Upper lobe of right lung (tissue), 1 donor: ENCODE data around the gene PRSS33. TPM values are rescaled to one million over a fixed set of nuclear protein-coding genes. Genes with fewer than 3 reads are reported as not detected.

Source experiments
- ATAC-seq: fragments of 200-7000 bp; cut with Tn5 transposase; one replicate; pipeline ENCODE4 v1.9.1; 2020; ENCODE audit warnings: mild to moderate bottlenecking, moderate library complexity
- DNase-seq: peaks from one replicate; pipeline ENCODE4 v3.0.0-alpha.2; 2020
- H3K27ac ChIP-seq: fragments of 200-600 bp; one replicate; pipeline ENCODE4 v1.8.0; 2022
- H3K27me3 ChIP-seq: fragments of 200-600 bp; one replicate; pipeline ENCODE4 v1.8.0; 2022; ENCODE audit warnings: mild to moderate bottlenecking
- H3K36me3 ChIP-seq: fragments of 200-600 bp; one replicate; pipeline ENCODE4 v1.8.0; 2022
- H3K4me1 ChIP-seq: fragments of 200-600 bp; one replicate; pipeline ENCODE4 v1.8.0; 2022
- H3K4me3 ChIP-seq: fragments of 200-600 bp; one replicate; pipeline ENCODE4 v1.8.0; 2022; ENCODE audit warnings: mild to moderate bottlenecking
- H3K9me3 ChIP-seq: fragments of 200-600 bp; one replicate; pipeline ENCODE4 v1.8.0; 2022
- intact Hi-C: fragments of 100-400 bp; cut with DNase I; formaldehyde crosslinking; loops from one replicate; pipeline ENCODE4 v1.11.0; 2022
- total RNA-seq: library from RNA; stranded (reverse); fragmentation: NEBNext Ultra II Directional; extraction: Animal tissue kit (Norgen Biotek cat#: 25700); gene quantifications from one replicate; pipeline ENCODE4 v1.2.1, GENCODE V29; 2021
- TF ChIP-seq, protein P1 (sequence below): fragments of 200-600 bp; IDR thresholded peaks from one replicate; pipeline ENCODE4 v1.8.0; 2022; ENCODE audit warnings: antibody characterized with exemption
- donor health status: DM: no; HTN: yes; CAD: no; lungs with severe emphysema.

PRSS33 gene
- total RNA-seq, 1 donor from 2014 or later = not detected

DNA sequence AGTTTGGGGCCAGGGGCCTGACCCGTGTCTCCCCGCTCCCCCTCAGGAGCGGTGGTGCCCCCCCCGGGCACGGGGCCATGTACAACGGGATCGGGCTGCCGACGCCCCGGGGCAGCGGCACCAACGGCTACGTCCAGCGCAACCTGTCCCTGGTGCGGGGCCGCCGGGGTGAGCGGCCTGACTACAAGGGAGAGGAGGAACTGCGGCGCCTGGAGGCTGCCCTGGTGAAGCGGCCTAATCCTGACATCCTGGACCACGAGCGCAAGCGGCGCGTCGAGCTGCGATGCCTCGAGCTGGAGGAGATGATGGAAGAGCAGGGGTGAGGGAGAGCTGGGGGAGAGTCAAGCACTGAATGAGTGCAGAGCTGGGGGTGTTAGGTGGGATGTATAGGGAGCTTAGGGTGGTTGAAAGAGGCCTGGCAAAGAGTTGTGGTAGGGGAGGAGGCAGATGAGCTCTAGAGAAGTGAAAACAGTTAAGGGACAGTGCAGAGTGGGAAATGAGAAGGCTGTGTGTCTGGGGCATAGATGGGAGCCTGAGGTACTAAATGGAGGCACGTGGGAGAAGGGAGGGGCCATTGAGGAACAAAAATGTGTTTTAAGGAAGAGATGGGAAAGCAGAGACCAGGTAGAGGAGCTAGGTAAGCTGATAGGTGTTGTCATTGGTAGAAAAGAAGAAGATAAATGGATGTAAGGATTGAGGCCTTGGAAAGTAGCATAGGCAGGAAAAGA lies 30.9 kb downstream of the PRSS33 start:
- DNase-seq = no peak

DNA sequence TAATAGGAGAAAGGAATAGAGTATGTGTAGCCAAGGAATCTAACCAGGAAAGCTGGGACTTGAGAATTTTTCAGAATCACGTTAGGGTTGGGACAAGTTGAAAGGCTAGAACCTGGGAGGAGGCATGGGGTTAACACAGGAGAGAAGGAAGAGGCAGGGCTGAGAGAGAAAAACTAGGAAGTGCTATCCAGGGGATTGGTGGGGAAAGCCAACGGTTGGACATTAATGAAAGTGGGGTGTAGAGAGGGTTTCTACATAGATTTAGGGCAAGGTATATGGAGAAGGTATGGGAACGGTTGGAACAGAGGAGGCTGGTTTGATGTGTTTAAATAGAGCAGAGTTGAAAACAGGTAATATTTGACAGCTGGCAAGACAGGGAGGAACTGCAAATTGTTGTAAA lies 32.2 kb downstream of the PRSS33 start:
- no peak for ATAC-seq
- intact Hi-C loops = no loop called here
- no peaks in the 10 kb centered on the region for H3K9me3 ChIP-seq
- no peaks in the 10 kb centered on the region for H3K27me3 ChIP-seq
- H3K27ac ChIP-seq = no peak overlapping the region
- H3K4me3 ChIP-seq = peak overlapping the region; percentile 99
- TF ChIP-seq, protein P1, sequence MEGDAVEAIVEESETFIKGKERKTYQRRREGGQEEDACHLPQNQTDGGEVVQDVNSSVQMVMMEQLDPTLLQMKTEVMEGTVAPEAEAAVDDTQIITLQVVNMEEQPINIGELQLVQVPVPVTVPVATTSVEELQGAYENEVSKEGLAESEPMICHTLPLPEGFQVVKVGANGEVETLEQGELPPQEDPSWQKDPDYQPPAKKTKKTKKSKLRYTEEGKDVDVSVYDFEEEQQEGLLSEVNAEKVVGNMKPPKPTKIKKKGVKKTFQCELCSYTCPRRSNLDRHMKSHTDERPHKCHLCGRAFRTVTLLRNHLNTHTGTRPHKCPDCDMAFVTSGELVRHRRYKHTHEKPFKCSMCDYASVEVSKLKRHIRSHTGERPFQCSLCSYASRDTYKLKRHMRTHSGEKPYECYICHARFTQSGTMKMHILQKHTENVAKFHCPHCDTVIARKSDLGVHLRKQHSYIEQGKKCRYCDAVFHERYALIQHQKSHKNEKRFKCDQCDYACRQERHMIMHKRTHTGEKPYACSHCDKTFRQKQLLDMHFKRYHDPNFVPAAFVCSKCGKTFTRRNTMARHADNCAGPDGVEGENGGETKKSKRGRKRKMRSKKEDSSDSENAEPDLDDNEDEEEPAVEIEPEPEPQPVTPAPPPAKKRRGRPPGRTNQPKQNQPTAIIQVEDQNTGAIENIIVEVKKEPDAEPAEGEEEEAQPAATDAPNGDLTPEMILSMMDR = no peak
- peaks cover 40% of the 10 kb centered on the region for H3K4me1 ChIP-seq
- no peak for DNase-seq
- peaks cover 40% of the 10 kb centered on the region for H3K36me3 ChIP-seq

More for the DNA sequence above, 30.9 kb downstream of the PRSS33 start:
- Histone ChIP-seq H3K27ac (no peak overlapping the region), H3K4me1 (peaks cover 37% of the 10 kb centered on the region), H3K9me3 (no peaks in the 10 kb centered on the region), H3K36me3 (peaks cover 53% of the 10 kb centered on the region), H3K4me3 (no peak overlapping the region), H3K27me3 (no peaks in the 10 kb centered on the region)
- intact Hi-C loops = no loop called here
- TF ChIP-seq, protein P1 = no peak
- ATAC-seq = no peak

DNA sequence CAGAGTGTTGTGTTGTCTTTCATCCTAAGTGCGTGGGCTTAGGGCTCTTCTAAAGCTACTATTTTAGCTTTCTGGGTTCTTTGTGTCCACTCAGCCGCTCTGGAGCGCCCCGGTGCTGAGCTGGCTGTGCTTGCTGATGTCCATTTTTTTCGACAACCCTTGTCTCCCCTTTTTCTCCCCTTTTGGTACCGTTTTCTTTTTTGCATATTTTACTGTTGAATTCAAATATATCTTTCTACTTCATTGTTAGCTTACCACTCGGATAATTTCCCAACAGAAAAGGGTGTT lies 33.7 kb downstream of the PRSS33 start:
- H3K36me3 ChIP-seq = peaks cover 25% of the 10 kb centered on the region
- DNase-seq (no peak), ATAC-seq (no peak)
- peaks cover 40% of the 10 kb centered on the region for H3K4me1 ChIP-seq
- peak overlapping the region; percentile 99 for H3K4me3 ChIP-seq
- no peaks in the 10 kb centered on the region for H3K9me3 ChIP-seq
- H3K27ac ChIP-seq = peak overlapping the region; percentile 99
- intact Hi-C loops = no loop called here
- no peaks in the 10 kb centered on the region for H3K27me3 ChIP-seq
- TF ChIP-seq, protein P1 = no peak

DNA sequence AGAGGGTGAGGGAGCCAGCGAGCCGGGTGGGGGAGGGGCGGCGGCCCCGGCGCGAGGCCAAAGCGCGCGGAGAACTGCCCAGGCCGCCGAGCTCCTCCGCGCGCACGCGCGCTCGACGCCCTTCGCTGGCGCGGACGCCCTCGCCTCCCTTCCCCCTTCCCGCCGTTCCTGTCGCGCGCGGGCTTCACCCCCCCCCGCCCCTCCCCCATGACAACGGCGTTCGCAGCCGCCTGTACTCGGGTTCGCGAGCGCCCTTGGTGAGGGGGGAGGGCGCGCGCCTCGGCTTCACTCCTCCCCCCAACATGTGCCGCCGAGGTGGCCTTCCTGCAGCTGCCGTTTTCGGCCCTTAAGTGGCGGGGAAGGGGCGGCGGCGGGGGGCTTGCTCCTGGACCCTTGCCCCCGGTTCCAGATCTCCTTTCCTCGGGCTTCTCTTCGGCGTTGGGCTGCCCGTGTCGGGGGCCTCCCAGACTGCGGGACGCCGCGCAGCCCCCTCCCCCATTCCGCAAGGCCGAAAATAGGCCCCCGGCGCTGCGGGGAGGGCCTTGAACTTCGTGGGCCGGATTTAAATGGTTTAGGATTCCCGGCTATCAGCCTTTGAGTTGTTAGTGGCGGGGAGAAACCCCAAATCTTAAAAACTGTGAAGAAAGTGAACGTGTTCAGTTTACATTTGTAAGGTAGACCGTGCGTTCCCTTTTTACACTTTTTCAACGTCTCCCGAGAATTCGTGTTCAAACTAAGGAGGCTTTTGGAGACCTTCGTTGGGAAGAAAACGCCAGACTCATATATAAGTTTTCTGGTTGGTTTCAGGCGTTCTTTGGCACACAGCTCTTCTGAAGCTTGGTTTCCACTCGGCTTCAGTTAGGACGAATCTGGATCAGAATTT lies 34.3 kb downstream of the PRSS33 start:
- intact Hi-C loops = no loop called here
- TF ChIP-seq, protein P1 = no peak
- Histone ChIP-seq H3K4me1 (peaks cover 40% of the 10 kb centered on the region), H3K4me3 (peak overlapping the region; percentile 99), H3K27me3 (no peaks in the 10 kb centered on the region), H3K27ac (peak overlapping the region; percentile 99), H3K9me3 (no peaks in the 10 kb centered on the region), H3K36me3 (peaks cover 20% of the 10 kb centered on the region)
- peak; percentile 88 for ATAC-seq
- peak; percentile 93 for DNase-seq

DNA sequence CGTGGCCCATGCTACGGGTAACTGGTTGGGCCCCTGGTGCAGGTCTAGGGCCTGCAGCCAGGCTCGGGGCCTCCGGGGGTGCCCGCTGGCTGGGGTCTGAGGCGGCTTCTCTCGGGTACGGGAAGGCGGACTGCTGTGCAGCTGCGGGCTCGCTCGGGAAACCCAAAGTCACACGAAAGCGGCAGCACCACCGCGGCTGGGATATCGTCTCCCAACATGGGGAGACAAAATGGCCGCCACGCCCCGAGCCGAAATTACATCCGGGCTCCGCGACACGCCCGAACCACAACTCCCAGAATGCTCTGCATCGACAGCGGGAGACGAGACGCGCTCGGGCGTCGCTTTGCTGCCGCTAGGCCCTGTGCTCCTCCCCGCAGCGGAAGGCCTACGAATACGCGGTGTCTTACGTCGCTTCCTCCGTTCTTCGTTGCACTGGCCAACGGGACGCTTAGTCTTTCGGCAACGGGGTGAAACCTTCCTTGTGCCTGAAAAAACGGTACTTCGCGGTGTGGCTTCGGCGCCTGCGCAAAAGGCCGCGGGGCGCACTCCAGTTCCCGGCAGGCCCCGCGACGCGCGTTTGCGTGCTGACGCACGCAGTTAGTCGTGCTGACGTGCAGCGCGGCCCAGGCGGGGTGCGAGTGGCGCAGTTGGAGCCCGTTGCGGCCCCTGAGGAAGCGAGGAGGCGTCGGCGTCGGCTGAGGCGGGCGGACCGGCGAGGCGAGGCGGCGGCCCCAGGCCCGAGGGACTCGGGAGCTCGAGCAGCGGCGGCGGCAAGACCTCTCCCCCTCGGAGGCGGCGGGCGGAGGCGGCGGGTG lies 35.1 kb downstream of the PRSS33 start, which contains the start of gene SRRM2:
Gene SRRM2, plus strand, starts transcription at position 604 of the 815 bp plus-strand sequence. CDS start 3,727 bp downstream, outside the sequence.
- H3K27me3 ChIP-seq = no peaks in the 10 kb centered on the region
- intact Hi-C loops = no loop called here
- H3K4me1 ChIP-seq = peaks cover 38% of the 10 kb centered on the region
- H3K4me3 ChIP-seq = peak within 1 kb of the TSS; percentile 99
- TF ChIP-seq, protein P1 = no peak
- H3K36me3 ChIP-seq = peaks cover 11% of the 10 kb centered on the region
- H3K27ac ChIP-seq = peak within 1 kb of the TSS; percentile 99
- ATAC-seq (peak; percentile 95), DNase-seq (peak; percentile 98)
- no peaks in the 10 kb centered on the region for H3K9me3 ChIP-seq
